Uterus (tissue), 4 donors: ENCODE data around the gene MAVS. TPM values are rescaled to one million over a fixed set of nuclear protein-coding genes. Genes with fewer than 3 reads are reported as not detected.

Experiments
- DNase-seq, 2 donors: peaks; one replicate each; pipeline ENCODE4 v3.0.0-alpha.2; 2019 to 2020
- H3K27ac ChIP-seq, 2 donors: fragments of 200-600 bp; sonication (generic); 1 replicate in 1 of 2; 2 replicates in 1 of 2; pipeline ENCODE4 v1.5.1; 2016 to 2018
- H3K27me3 ChIP-seq, 2 donors: fragments of 200-600 bp; sonication (generic); one replicate each; pipeline ENCODE4 v1.5.1; 2018 to 2019; ENCODE audit warnings: control low read depth in 1 of 2
- H3K36me3 ChIP-seq, 2 donors: fragments of 200-600 bp; sonication (generic); one replicate each; pipeline ENCODE4 v1.5.1; 2019; ENCODE audit warnings: control low read depth in 1 of 2
- H3K4me1 ChIP-seq, 2 donors: fragments of 200-600 bp; sonication (generic); one replicate each; pipeline ENCODE4 v1.5.1; 2018 to 2019; ENCODE audit warnings: control low read depth in 1 of 2
- H3K4me3 ChIP-seq, 2 donors: fragments of 200-600 bp; sonication (generic); 1 replicate in 1 of 2; 2 replicates in 1 of 2; pipeline ENCODE4 v1.5.1; 2018 to 2019; ENCODE audit warnings: mild to moderate bottlenecking in 1 of 2
- H3K9me3 ChIP-seq, 2 donors: fragments of 200-600 bp; sonication (generic); one replicate each; pipeline ENCODE4 v1.5.1; 2019; ENCODE audit warnings: control low read depth in 1 of 2
- CTCF ChIP-seq, 4 experiments: fragments of 200-600 bp in 2 of 4; fragments of 450-650 bp in 2 of 4; sonication (generic) in 2 of 4; IDR thresholded peaks; one replicate each; pipeline ENCODE4 v1.5.1; 2016 to 2019; ENCODE audit warnings: antibody characterized with exemption in 4 of 4, mild to moderate bottlenecking in 2 of 4, moderate library complexity in 1 of 4
- POLR2A ChIP-seq, 2 donors: fragments of 450-650 bp; IDR thresholded peaks; one replicate each; pipeline ENCODE4 v1.6.1; 2016; ENCODE audit warnings: antibody characterized with exemption in 2 of 2, mild to moderate bottlenecking in 1 of 2, moderate library complexity in 1 of 2
- intact Hi-C: fragments of 100-400 bp; cut with DNase I; formaldehyde crosslinking; loops from one replicate; pipeline ENCODE4 v1.15.1; 2023; ENCODE audit warnings: low total_unique reads
- total RNA-seq, 4 donors: library from RNA; depleted of rRNA in 3 of 4; stranded (reverse); fragments of >200 nt in 3 of 4; gene quantifications; one replicate each; pipeline versions ENCODE4 v1.1.0 to v1.2.4, GENCODE V29; 2014 to 2023
- donor health status: DM: yes; HTN: yes; CAD: no.

MAVS gene
- total RNA-seq = 10 to 100 TPM in 3 of 4 donors, 1 to 10 TPM in 1; 7.4 to 43.2 (median 13.7) TPM

DNA sequence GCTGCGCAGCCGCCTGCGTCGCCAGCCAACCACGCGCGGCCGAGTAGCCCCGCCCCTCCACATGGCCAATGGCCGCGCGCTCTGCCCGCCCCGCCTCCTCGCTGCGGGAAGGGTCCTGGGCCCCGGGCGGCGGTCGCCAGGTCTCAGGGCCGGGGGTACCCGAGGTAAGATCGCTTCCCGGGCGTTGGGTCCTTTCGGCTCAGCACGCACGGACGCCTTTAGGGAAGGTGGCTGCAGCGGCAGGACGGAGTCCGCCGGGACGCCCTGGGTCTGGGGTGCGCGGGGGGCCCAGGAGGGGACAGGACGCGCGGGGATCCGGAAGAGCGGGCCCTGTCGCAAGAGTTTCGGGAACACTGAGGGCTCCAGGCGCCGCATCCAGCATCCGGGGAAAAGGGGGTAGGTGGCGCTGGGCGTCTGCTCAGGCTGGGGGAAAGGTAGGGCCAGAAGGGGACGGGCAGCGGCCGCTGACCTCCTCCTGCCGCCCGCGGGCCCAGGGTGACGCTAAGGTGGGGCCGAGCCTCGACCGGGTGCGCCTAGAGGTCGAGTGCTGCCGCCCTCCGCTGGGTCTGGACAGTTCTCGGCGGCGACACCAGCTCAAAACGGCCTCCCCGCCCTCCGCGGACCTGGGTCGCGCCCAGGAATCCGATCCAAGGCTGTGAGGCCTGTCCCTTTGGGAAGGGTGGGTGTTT is at the start of gene MAVS:
TSS of gene MAVS (plus strand) at position 95 of the 689 bp plus-strand sequence. CDS start 7,791 bp downstream, outside the sequence.
- intact Hi-C loops = no loop called here
- peaks cover 0 to 7% of the 10 kb centered on the region in 2 donors for H3K4me1 ChIP-seq
- peak within 1 kb of the TSS; percentile 76 to 94 for H3K27ac ChIP-seq
- TF ChIP-seq POLR2A (IDR thresholded peaks at IDR 0.05) = peak; percentile 67 to 84
- no peak for TF ChIP-seq CTCF (IDR thresholded peaks at IDR 0.05)
- peak within 1 kb of the TSS; percentile 76 to 97 for H3K4me3 ChIP-seq
- H3K9me3 ChIP-seq = no peaks in the 10 kb centered on the region
- H3K27me3 ChIP-seq = no peaks in the 10 kb centered on the region
- DNase-seq = peak; percentile 56 to 88
- H3K36me3 ChIP-seq = no peaks in the 10 kb centered on the region

- peaks cover 0 to 6% of the 10 kb centered on the region in 2 donors for H3K4me1 ChIP-seq
- no peak for DNase-seq
- peak overlapping the region in 1 of 2 donors; percentile 58 for H3K4me3 ChIP-seq
Observed at GRCh38 chr20:3797226-3797545, 49.4 kb upstream of the MAVS start.

DNA sequence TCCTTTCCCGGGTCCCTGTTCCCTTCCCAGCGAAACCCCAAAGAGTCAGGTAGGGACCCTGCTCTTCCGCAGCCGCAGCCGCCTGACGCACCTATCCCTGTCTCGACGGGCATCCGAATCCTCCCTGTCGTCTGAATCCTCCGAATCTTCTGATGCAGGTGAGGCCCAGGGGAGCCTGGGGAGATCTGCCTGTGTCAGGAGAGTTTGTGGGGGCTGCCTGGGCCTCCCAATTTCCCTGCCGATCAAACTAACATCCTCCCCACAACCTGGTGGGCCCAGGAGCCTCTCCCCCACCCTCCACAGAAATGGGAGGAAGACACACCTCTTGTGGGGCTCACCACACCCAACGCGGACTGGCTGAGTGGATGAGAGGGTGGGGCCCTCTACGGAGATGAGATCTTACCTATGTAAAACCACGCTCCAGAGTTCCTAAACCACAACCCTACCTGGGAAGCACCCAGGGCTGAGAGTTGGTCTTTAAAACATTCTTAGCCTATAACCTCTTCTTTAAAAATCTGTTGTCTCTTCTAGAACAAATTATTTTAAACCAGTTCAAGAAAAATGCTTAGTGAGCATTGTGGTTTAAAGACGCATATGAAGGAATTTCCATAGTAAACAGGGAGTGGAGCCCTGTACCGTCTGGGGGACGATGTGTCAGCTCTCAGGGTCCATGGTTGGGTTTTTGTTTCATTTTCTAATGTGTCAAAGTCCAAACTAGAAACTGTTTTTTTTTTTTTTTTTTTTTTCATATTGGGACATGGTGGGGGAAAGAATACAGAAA is 48.9 kb upstream of the MAVS start:
- TF ChIP-seq CTCF (IDR thresholded peaks at IDR 0.05) = no peak
- no peak for TF ChIP-seq POLR2A (IDR thresholded peaks at IDR 0.05)
- Histone ChIP-seq H3K4me3 (no peak overlapping the region), H3K9me3 (no peaks in the 10 kb centered on the region), H3K36me3 (no peaks in the 10 kb centered on the region), H3K27me3 (no peaks in the 10 kb centered on the region), H3K4me1 (peaks cover 0 to 6% of the 10 kb centered on the region in 2 donors), H3K27ac (peak overlapping the region; percentile 58 to 98)
- intact Hi-C loops = no loop called here
- no peak for DNase-seq

More at GRCh38 chr20:3797226-3797545, 49.4 kb upstream of the MAVS start:
- H3K9me3 ChIP-seq = no peaks in the 10 kb centered on the region
- intact Hi-C loops = no loop called here
- peak overlapping the region; percentile 98 to 99 for H3K27ac ChIP-seq
- TF ChIP-seq POLR2A (IDR thresholded peaks at IDR 0.05) (no peak), CTCF (IDR thresholded peaks at IDR 0.05) (no peak)
- no peaks in the 10 kb centered on the region for H3K27me3 ChIP-seq
- no peaks in the 10 kb centered on the region for H3K36me3 ChIP-seq

- peak overlapping the region in 1 of 2 donors; percentile 58 for H3K27ac ChIP-seq
Observed at GRCh38 chr20:3798373-3798768, 48.3 kb upstream of the MAVS start.

More at GRCh38 chr20:3798373-3798768, 48.3 kb upstream of the MAVS start:
- no peaks in the 10 kb centered on the region for H3K36me3 ChIP-seq
- intact Hi-C loops = no loop called here
- TF ChIP-seq CTCF (IDR thresholded peaks at IDR 0.05) = no peak
- TF ChIP-seq POLR2A (IDR thresholded peaks at IDR 0.05) = no peak
- DNase-seq = no peak
- peaks cover 0 to 6% of the 10 kb centered on the region in 2 donors for H3K4me1 ChIP-seq
- H3K9me3 ChIP-seq = no peaks in the 10 kb centered on the region
- no peak overlapping the region for H3K4me3 ChIP-seq
- H3K27me3 ChIP-seq = no peaks in the 10 kb centered on the region
